Stimulated activated CD4-positive, alpha-beta T cell treated with anti-CD3 and anti-CD28 coated beads, TNF-alpha, amount 100 ng/mL, for 4 hours (primary cell): ENCODE results near the gene TGFBR3L.
A peak's percentile ranks its signal among the peaks of the same experiment; 100 is the strongest.

Experiments used
- DNase-seq, 3 experiments: peaks; one replicate each; pipeline ENCODE4 v3.0.0-alpha.2; 2020; ENCODE audit warnings: low read depth in 3 of 3

Gene TGFBR3L

DNA sequence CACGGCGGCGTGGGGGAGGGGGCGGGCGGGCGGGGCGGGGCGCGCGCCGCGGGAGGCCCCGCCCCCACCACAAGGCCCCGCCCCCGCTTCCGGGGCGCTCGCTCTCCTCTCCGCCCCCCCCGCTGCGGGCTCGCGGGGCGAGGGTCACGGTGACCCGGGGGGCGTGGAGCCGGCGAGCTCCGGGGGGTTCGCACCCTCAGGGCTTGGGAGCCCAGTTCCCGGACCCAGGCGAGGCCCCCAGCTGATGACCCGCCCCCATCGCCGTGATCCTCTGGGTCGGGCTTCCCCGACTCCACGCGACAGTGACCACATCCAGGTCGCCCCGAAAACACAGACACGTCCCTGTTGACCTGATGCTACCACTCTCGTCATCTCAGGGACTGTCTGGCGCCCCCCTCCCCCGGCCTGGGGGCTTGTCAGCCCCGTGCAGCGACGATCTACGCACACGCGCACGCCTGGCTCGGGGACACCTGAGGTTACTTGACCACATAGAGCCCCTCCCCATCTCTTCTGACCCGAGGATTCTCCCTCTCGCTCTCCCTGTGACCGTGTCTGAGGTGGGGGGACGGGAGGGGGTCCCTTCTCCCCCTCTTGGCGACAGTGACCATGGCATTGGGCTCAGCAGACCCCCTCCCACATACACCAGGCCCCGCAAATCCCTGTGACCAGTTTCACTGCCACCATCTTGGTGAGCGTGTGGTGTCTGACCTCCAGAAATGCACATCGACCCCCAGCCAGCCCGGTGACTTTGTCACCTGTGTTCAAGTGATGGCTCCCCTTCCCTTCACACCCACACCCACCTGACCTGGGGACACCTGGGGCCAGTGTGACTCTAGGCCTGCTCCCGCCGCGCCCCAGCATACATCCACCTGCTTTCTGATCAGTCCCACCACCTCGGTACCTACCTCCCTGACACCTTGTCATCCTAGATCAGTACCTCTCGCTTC is 10.3 kb upstream of the TGFBR3L start:
- DNase-seq = peak in 1 of 3 experiments; percentile 61

DNA sequence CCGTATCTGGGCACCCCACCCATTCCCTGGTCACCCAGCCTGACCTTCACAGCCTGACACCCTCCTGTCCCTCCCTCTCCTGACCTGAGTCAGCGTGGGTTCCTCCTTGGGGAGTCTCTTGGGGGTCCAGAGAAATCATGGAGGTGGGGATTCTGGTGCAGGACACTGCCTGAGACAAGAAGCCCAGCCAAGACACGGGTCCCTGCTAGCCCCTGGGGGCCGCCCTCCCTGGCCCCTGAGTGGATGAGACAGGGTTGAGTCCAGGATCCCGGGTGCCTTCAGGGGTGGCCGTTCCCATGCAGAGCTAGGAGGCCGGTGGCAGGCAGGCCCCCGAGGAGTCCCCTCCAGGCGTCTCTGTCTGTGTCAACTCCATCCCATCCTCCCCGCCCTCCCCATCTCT is 9.4 kb upstream of the TGFBR3L start:
- DNase-seq = no peak

DNA sequence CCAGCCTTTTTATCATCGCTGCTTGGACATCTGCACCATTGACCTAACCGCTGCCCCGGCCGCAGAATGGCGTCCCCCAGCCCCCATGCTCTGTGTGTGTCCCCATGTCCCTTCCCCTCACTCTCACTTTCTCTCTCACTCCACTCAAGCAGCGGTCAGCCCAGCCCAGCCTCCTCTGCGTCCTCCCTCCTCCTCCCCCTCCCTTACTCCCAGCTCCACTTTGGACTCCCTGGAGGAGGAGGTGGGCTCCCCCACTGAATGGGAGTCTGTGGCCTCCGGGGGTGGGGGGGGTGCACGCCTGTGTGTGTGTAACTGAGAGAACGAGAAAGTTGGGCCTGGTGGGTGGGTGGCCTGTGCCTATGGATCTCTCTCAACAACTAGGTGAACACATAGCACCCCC is 8.8 kb upstream of the TGFBR3L start:
- no peak for DNase-seq

DNA sequence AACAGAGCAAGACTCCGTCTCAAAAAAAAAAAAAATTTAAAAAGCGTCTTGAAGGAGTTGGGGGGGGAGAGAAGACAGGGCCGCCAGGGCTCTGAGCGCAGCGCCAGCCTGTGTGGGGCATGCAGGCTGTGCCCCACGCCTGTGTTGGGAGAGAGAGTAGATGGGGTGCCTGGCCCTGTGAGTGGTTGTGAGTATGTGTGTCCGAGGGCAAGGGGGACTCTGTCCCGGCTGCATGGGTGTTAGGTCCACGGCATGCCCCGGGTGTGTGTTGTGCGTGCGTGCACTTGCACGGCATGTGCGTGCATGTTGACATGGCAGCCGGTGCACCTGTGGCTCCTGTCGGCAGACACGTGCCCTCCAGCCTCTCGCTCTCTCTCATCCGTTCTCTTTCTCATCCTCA is 7.5 kb upstream of the TGFBR3L start:
- DNase-seq = no peak

DNA sequence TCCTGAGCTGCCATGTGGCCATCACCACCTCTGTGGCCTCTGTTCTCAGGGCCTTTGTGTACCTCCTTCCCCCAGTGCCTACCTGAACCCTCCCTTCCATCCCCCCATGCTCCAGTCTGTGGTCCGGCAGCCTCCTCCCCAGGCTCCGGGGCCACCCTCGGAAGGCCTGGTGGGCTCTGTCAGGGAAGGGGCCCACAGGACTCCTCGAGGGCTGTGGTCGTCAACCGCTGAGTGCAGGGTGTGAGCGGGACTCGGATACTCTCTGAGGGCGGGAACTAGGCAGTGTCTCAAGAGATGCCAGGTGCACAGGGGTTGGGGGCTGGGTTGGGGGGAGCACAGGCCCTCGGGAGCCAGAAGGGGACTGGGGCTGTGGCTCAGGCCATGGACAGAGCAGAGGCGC is 7.1 kb upstream of the TGFBR3L start:
- no peak for DNase-seq

DNA sequence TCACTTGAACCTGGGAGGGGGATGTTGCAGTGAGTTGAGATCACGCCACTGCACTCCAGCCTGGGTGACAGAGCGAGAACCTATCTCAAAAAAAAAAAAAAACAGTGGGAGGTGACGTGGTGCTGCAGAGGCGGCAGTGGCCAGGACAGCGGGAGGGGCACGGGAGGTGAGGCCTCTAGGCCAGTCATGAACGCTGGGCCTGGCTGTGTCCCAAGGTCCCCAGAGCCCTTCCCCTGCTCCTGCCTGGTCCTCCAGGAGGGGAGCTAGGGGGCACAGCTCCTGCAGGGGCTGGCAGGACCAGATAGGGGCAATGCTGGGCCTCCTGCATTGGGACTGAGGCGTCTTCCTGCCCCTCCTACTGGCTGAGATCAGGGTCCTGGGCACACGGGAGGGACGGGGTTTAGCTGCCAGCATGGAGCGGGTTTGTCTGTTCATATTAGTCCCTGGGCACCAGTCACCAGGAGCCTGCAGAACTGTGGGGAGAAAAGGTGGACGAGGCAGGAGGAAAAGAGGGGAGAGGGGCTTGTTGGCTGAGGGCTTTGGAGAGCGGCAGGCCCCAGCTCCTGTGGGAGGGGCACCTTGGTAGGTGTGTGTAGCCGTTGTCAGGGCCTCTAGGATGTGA is 6.4 kb upstream of the TGFBR3L start:
- DNase-seq = no peak

DNA sequence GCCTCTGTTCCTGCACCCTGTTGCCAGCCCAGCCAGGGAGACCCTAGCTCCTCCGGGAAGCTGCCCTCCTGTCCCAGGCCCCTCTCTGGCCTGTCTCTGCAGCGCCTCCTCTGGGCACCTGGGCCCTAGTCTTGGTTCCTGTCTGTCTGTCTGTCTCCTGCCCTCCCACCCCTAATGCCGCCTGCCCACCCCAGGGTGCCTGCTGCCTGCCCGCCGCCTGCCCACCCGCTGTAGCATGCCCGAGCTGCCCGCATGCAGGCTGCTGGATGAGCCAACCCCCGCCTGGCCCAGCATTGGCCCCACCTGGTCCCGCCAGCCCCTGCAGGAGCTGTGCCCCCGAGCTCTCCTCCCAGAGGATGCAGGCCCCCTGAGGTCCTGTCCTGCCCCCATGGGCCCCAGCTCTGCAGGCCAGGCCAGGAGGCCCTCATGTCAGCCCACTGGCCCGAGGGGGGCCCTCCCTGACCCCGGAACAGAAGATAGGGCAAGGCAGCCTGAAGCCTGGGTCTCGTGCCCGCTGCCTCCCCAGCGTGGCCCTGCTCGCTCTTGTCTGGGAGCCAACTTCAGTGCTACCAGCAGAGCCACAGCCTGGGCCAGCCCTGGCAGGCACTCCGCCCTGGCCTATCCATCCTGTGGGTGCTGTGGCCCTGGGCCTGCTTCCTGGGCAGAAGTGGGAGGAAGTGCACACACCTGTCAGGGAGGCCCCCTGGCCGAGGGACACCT is 5.7 kb upstream of the TGFBR3L start:
- no peak for DNase-seq

DNA sequence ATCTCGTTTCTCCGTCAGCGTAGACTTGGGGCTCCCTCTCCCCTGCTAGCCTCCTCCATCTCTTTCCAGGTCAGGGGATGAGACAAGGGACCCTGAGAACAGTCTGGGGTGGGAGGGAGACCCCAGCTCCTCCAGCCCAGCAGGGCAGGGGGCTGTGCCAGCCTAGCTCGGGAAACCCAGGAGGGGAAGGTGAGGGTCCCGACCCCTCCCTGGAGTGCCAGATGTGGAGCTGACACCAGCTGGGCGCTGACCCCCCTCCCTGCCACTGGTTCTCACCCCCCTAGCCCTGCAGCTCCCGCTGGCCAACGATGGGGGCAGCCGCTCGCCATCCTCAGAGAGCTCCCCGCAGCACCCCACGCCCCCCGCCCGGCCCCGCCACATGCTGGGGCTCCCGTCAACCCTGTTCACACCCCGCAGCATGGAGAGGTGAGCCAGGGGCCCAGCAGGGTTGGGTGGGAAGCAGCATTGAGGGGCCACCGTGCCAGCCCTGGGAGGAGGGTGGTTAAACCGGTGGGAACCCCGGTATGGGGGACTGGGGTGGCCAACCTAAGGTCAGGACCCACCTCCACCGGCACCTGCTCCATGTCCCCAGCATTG is 5.1 kb upstream of the TGFBR3L start:
- DNase-seq = no peak

DNA sequence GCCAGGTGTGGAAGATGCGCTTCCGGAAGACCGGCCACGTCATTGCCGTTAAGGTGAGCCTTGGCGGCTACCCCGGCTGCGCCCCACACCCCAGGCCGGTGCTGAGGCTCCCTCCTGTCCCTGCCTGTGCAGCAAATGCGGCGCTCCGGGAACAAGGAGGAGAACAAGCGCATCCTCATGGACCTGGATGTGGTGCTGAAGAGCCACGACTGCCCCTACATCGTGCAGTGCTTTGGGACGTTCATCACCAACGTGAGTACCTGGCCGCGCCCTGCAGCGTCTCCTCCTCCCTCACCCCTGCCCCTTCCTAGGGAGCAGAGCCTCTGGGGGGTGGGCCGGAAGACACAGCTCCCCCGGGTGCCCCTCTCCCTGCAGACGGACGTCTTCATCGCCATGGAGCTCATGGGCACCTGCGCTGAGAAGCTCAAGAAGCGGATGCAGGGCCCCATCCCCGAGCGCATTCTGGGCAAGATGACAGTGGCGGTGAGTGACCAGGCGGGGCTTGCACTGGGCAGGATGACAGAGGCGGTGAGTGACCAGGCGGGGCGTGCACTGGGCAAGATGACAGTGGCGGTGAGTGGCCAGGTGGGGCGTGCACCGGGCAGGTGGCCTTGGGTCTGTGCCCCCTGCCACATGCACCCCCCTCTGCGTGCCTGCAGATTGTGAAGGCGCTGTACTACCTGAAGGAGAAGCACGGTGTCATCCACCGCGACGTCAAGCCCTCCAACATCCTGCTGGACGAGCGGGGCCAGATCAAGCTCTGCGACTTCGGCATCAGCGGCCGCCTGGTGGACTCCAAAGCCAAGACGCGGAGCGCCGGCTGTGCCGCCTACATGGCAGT is 4.1 kb upstream of the TGFBR3L start:
- no peak for DNase-seq

DNA sequence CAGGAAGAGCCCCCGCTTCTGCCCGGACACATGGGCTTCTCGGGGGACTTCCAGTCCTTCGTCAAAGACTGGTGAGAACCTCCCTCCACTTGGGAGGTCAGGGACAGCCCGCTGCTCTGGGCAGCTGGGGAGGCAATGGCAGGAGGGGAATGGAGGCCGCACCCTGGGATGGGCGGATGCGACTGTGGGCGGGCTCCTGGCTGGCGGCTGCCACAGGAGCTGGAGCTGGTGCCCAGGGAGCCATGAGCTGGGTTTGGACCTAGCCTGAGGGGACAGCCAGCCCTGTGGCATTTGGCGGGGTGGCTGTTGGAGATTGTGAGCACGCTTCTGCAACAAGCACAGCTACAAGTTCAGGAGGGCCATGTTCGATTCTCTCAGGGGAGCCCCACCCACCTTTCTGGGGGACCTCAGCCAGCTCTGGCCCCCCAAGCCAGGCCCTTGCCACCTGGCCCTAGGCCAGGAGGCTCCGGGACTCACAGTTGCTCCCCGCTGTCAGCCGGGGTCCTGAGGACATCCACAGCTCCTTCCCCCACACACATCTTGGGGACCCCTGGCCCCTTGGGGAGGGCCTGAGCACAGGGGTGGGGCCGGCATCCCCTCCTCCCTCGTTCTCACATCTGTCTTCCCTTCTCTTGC is 3.0 kb upstream of the TGFBR3L start:
- DNase-seq = no peak

DNA sequence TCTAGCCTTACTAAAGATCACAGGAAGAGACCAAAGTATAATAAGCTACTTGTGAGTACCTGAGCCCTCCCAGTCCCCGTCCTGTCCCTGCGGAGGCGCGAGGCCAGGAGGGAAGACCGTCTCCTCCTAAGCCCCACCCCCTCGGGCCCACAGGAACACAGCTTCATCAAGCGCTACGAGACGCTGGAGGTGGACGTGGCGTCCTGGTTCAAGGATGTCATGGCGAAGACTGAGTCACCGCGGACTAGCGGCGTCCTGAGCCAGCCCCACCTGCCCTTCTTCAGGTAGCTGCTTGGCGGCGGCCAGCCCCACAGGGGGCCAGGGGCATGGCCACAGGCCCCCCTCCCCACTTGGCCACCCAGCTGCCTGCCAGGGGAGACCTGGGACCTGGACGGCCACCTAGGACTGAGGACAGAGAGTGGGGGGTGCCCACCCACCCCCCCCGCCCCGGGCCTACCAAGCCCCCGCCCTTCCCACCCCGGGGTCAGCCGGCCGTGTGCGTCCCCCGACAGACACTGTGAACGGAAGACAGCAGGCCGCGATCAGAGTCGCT is 2.4 kb upstream of the TGFBR3L start:
- DNase-seq = no peak

DNA sequence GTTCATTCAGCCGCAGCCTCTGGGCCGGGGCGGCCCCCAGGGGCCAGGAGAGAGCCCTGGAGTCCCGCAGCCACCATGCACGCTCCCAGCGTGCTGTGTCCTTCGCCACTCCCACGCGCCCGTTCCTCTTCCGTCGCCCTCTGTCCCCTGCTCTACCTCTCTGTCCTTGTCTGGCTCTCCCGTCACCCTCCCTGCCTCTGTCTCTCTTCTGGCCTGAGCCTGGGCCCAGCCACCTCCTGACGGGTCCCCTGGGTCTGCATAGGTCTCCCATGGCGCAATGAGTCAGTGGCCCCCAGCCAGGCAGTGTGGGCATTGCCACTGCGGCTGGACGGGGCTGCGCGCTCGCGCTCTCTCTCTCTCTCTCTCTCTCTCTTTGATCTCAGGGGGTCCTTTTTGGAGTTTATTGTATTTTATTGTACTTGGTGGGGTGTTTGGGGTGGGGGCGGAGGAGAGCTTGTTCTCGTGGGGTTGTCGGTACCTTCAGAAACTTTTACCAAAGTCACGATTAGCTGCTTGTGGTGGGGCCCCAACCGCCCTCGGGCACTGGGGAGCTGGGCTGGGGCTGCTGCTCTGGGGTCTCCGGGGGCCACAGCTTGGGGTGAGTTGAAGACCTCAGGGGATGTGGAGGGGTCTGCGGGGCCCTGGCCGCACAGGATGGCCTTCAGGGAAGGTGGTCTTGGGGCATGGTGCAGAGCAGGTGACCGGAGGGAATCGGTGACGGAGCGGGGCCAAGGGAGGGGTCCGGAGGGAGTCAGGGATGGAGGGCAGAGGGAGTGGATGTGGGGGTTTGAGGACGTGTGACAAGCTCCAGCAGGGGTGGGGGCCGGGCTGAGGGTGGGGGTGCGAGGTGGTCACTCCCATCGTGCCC is 1.7 kb upstream of the TGFBR3L start:
- DNase-seq = no peak

DNA sequence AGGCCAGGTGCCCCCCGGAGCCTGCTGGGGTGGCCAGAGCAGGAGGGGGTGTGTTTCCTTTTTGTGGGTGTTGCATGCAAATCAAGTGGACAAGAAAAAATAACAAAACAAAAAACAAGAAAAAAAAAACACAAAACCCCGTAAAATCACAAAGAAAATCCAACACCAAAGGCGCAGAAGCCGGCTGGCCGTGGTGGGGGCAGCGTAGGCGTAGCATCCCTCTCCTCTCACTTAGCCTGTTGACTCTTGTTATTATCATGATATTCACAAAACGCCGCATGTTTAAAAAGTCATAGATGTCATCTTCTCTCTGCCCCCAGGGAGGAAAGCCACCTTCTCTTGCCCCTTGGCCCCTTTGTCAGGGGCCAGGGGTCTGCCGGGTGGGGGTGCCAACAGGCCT is 978 bp upstream of the TGFBR3L start:
- DNase-seq = no peak

DNA sequence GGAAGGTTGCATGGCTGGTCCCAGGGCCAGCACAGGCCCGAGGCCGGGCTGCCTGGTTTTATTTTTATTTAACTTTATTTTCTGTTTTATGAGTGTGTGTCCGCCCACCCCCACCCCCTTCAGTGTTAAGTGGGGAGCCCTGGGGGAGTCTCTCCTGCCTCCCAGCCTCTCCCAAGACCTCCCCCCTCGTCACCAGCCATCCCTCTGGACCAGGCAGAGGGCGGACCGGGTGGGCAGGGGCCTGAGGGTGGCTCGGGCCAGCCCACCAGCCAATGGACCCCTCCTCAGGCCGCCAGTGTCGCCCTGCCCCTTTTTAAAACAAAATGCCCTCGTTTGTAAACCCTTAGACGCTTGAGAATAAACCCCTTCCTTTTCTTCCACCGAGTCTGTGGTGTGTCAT is 531 bp upstream of the TGFBR3L start:
- no peak for DNase-seq

DNA sequence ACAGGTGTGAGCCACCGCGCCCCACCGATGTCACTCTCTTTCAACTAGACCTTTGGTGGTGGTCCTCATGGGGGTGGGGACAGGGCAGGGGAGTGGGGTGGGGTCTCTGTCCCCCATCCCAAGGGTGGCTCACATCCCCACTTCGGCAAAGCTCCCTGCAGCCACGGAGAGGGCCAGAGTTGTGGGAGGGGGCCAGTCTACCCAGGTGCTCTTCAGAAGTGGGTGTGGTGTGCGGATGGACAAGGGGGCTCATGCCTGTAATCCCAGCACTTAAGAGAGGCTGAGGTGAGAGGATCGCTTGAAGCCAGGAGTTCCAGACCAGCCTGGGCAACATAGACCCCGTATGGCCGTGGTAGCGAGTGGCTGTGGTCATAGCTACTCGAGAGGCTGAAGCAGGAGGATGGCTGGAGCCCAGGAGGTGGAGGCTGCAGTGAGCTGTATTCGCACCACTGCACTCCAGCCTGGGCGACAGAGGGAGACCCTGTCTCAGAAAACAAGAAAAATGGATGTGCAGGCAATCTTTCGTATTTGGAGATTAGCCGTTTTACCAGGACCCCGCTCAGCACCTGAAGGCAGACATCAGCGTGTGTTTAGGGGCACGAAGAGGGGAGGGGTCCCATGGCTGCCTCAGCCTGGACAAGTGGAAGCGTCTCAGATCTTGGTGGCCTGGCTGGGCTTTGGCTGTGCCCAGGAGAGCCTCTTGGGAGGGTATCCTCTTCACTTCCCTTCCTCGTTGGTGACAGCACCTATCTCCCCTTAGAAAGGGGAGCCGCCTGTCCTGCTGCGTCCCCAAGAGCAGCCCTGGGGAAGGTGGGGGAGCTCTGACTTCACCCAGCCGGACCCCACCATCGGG is 846 bp downstream of the TGFBR3L start:
- DNase-seq = no peak

DNA sequence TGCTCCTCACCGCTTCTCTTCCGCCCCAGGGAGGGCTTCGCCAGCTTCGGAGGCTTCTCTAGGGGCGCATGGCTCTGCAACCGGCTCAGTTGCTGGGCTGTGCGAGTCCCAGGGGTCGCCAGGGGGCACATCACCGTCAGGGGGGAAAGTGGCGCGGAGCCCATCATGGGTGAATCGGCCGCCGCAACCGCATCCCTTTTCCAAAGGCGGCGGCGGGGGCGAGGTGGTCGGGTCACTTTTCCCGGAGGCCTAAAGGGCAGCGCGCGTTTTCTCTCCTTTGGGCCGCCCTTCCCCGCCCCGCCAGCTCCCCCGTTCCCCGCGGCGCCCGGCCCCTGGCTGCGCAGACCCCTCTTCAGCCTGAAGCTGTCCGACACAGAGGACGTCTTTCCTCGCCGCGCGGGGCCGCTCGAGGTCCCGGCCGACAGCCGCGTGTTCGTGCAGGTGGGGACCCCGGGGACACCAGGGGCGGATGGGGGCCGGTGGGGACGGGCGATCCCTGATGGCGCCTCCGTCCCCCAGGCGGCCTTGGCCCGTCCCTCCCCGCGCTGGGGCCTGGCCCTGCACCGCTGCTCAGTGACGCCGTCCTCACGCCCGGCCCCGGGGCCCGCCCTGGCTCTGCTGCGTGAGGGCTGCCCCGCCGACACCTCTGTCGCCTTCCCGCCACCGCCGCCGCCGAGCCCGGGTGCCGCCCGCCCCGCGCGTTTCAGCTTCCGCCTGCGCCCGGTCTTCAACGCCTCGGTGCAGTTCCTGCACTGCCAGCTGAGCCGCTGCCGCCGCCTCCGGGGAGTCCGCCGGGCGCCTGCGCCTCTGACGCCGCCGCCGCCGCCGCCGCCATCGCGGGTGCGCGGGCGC is 1.7 kb downstream of the TGFBR3L start:
- peak in 1 of 3 experiments; percentile 41 for DNase-seq

DNA sequence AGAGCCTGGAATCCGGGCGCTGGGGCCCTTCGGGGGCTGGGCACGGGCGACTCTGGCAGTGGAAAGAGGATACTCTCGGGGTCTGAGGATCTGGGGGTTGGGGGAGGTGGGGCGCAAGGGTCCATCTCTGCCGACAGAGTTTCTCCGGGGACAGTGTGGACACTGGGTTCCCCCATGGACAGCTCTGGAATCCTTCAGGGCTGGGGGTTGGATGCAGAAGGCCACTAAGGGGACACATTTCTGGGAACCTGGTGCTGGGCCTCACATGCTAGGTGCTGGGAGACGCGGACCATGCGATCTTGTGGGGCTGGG is 2.3 kb downstream of the TGFBR3L start:
- no peak for DNase-seq
